ENCODE measurements around the gene PPP1R27. TPM values are rescaled to one million over a fixed set of nuclear protein-coding genes. Genes with fewer than 3 reads are reported as not detected.

The PPP1R27 gene
- total RNA-seq, 2 donors from 2014 or later: not detected

DNA sequence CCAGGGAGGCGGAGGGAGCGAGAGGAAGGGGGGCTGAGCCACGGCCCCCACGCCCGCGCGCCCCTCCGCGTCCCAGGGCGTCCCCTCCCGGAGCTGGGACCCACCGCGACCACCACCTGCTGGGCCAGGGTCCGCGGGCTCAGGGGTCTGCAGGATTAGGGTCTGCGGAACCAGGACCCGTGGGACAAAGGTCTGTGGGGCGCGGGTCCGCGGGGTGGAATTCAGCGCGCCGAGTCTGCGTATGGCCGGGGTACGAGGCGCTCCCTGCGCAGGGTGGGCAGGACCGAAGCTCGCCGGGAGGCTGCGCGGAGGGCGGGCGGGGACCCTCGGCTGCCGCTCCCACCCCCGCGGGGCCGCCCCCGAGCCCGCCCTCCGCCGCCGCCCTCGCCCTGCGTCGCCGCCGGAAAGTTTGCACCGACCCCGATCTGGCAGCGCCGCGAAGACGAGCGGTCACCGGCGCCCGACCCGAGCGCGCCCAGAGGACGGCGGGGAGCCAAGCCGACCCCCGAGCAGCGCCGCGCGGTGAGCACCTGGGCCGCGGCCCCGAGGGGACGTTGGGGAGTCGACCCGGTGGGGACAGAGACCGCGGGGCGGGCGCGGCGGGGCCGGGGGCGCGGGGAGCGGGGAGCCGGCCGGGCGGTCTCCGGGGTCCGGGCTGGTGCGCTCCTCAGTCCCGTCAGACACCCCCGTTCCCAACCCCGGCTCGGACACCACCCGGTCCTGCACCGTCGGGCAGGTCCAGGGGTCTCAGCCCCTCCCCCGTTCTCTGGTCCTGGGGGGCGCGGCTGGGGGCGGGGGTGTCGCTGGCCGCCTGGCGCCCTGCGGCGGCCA, 30.9 kb downstream of the PPP1R27 start, which contains the start of gene GCGR:
TSS of gene GCGR (plus strand) at position 423 of the 831 bp plus-strand sequence. CDS start 4,869 bp downstream, outside the sequence.
- H3K4me1 ChIP-seq: peaks cover 22% of the 10 kb centered on the region
- H3K36me3 ChIP-seq (replicated peaks in 1 of 2; ENCODE audit: insufficient read depth in 1 of 2, low read depth in 2 of 2): no peaks in the 10 kb centered on the region
- H3K27ac ChIP-seq: no peak within 1 kb of the TSS
- H3K27me3 ChIP-seq: peaks cover 4 to 42% of the 10 kb centered on the region in 2 donors
- TF ChIP-seq POLR2A (IDR thresholded peaks at IDR 0.05): no peak
- DNase-seq (no peak), ATAC-seq (peak; percentile 24)
- no peak within 1 kb of the TSS for H3K4me3 ChIP-seq
- H3K9me3 ChIP-seq: no peaks in the 10 kb centered on the region
- intact Hi-C loops (cut with DNase I): no loop called here
- WGBS, 2 donors: 3% methylated on average over 77 of the region's 110 CpGs; no CpG with 5 or more reads in 1 of the 2 donors

DNA sequence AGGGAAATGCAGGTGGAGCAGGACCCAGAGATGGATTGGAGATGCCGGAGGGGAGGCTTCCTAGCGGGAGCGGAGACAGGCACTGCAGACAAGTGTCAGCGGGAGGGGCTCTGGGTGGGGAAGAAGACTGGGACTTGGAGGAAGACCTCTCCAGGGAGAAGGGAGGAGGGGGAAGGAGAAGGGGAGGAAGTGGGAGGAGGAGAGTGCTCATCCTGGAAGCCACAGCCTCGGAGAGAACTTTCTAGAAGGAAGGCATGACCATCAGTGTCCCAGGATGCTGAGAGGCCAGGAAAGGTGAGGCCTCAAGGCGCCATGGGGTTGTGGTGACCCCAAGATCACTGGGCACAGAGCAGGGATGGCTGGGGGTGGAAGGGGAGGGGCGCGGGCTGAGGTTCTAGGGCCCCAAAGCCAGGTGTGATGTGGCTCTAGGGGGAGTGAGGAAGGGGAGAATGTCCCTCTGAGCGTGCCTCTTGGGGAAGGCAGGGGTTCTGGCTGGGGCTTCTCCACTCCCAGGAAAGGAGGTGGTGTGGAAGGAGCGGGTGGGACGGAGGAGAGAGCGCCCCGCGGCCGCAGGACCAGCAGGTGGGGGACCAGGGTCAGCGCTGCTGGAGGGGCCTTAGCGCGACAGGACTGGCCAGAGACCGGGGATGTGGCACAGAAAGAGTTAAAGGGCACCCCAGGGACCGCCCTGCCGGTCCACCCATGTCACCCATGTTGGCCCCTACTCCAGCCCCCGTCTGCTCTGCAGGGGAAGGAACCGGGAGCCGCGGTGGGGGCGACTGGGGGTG, 31.8 kb downstream of the PPP1R27 start:
- H3K36me3 ChIP-seq (replicated peaks in 1 of 2; ENCODE audit: insufficient read depth in 1 of 2, low read depth in 2 of 2): no peaks in the 10 kb centered on the region
- H3K27me3 ChIP-seq: peaks cover 4 to 42% of the 10 kb centered on the region in 2 donors
- no peak overlapping the region for H3K27ac ChIP-seq
- no peak for TF ChIP-seq POLR2A (IDR thresholded peaks at IDR 0.05)
- TF ChIP-seq, protein P1, sequence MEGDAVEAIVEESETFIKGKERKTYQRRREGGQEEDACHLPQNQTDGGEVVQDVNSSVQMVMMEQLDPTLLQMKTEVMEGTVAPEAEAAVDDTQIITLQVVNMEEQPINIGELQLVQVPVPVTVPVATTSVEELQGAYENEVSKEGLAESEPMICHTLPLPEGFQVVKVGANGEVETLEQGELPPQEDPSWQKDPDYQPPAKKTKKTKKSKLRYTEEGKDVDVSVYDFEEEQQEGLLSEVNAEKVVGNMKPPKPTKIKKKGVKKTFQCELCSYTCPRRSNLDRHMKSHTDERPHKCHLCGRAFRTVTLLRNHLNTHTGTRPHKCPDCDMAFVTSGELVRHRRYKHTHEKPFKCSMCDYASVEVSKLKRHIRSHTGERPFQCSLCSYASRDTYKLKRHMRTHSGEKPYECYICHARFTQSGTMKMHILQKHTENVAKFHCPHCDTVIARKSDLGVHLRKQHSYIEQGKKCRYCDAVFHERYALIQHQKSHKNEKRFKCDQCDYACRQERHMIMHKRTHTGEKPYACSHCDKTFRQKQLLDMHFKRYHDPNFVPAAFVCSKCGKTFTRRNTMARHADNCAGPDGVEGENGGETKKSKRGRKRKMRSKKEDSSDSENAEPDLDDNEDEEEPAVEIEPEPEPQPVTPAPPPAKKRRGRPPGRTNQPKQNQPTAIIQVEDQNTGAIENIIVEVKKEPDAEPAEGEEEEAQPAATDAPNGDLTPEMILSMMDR (IDR thresholded peaks at IDR 0.05): no peak
- H3K4me3 ChIP-seq: no peak overlapping the region
- WGBS, 2 donors: 28 to 45% methylated on average over 15 to 26 of the region's 26 CpGs
- no peaks in the 10 kb centered on the region for H3K9me3 ChIP-seq
- intact Hi-C loops (cut with DNase I): no loop called here
- H3K4me1 ChIP-seq: peaks cover 22% of the 10 kb centered on the region
- no peak for DNase-seq
- no peak for ATAC-seq

DNA sequence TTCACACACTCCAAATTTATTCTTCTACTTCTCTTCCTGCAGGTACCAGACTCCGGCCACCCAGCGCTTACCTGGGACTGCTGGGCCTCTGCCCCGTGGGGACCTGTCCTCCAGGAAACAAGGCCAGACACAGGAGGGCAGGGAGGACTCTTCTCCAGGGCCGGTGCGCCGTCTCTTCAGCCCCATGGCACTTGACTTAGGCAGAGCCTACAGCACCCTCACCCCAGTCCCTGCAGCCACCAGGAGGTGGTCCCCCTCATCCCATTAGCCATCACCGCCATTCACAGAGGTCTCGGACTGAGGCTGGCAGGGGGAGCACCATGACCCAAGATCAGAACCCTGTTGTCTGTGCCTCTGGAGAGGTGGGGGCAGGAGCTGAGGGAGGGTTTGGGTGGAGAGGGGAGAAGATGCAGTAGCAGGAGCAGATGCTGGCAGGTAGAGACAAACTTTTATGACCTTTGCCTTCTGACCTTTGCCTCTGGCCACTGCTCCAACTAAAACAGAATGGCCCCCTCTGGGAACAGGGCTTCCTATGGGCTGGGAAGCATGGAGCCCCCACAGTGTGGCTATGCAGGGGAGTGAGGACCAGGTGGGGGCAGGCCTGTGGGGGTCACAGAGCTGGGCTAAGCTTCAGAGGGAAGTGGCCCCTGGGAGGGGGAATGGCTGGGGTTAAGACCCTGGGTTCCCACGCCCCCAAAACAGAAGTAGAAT, 32.6 kb downstream of the PPP1R27 start:
- Histone ChIP-seq H3K4me3 (no peak overlapping the region), H3K36me3 (replicated peaks in 1 of 2; ENCODE audit: insufficient read depth in 1 of 2, low read depth in 2 of 2) (no peaks in the 10 kb centered on the region), H3K27me3 (peaks cover 4 to 42% of the 10 kb centered on the region in 2 donors), H3K27ac (no peak overlapping the region), H3K4me1 (peaks cover 22% of the 10 kb centered on the region), H3K9me3 (no peaks in the 10 kb centered on the region)
- intact Hi-C loops (cut with DNase I): no loop called here
- ATAC-seq (no peak), DNase-seq (no peak)
- TF ChIP-seq, protein P1 (IDR thresholded peaks at IDR 0.05): no peak
- no peak for TF ChIP-seq POLR2A (IDR thresholded peaks at IDR 0.05)
- 67 to 82% methylated on average over 9 of the region's 9 CpGs for WGBS, 2 donors

DNA sequence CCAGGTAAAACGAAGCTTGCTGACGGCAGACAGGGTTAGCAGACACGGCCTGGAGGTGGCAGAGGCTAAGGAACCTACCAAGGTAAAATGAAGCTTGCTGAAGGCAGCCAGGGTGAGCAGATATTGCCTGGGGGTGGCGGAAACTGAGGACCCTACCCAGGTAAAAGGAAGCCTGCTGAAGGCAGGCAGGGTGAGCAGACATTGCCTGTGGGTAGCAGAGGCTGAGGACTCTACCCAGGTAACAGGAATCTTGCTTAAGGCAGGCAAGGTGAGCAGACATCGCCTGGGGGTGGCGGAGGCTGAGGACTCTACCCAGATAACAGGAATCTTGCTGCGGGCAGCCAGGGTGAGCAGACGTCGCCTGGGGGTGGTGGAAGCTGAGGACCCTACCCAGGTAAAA, 33.5 kb downstream of the PPP1R27 start:
- Histone ChIP-seq H3K27ac (no peak overlapping the region), H3K4me3 (no peak overlapping the region), H3K36me3 (replicated peaks in 1 of 2; ENCODE audit: insufficient read depth in 1 of 2, low read depth in 2 of 2) (no peaks in the 10 kb centered on the region), H3K9me3 (no peaks in the 10 kb centered on the region), H3K27me3 (peaks cover 4 to 36% of the 10 kb centered on the region in 2 donors), H3K4me1 (peaks cover 22% of the 10 kb centered on the region)
- ATAC-seq (no peak), DNase-seq (no peak)
- WGBS, 2 donors: 84 to 85% methylated on average over 9 of the region's 9 CpGs
- intact Hi-C loops (cut with DNase I): no loop called here
- TF ChIP-seq, protein P1 (IDR thresholded peaks at IDR 0.05): no peak
- no peak for TF ChIP-seq POLR2A (IDR thresholded peaks at IDR 0.05)

DNA sequence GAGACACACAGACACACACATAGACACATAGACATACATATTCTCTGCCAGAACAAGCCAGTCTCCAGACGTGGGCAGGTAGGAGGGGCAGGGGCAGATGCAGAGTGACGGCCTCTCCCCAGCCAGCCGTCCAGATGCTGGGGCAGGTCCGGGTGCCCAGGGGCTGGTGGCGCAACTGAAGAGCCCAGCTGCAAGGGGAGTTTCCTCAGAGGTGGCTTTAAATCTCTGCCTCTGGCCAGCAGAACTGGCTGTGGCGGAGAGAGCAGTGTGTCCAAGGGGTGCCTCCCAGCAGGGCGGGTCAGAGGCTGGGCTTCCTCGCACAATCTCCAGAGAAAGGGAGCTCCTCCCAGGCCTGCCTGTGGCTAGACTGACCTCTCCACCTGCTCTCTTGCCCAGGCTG, 40.3 kb downstream of the PPP1R27 start:
- DNase-seq: no peak

More for the DNA sequence above, 40.3 kb downstream of the PPP1R27 start:
- TF ChIP-seq, protein P1 (IDR thresholded peaks at IDR 0.05): no peak
- TF ChIP-seq POLR2A (IDR thresholded peaks at IDR 0.05): no peak
- Histone ChIP-seq H3K4me3 (no peak overlapping the region), H3K27ac (no peak overlapping the region), H3K4me1 (no peaks in the 10 kb centered on the region), H3K36me3 (replicated peaks in 1 of 2; ENCODE audit: insufficient read depth in 1 of 2, low read depth in 2 of 2) (no peaks in the 10 kb centered on the region), H3K9me3 (no peaks in the 10 kb centered on the region), H3K27me3 (no peaks in the 10 kb centered on the region)
- WGBS, 2 donors: 45 to 46% methylated on average over 4 to 8 of the region's 8 CpGs
- ATAC-seq: peak; percentile 18
- intact Hi-C loops (cut with DNase I): no loop called here

Measured in body of pancreas (tissue), 4 donors.